Measurements from ENCODE around the gene PLSCR3. TPM values are rescaled to one million over a fixed set of nuclear protein-coding genes. Genes with fewer than 3 reads are reported as not detected.

Gene PLSCR3
- total and polyA plus RNA-seq, 4 donors, result 20.5 to 70.8 (median 42.1) TPM

DNA sequence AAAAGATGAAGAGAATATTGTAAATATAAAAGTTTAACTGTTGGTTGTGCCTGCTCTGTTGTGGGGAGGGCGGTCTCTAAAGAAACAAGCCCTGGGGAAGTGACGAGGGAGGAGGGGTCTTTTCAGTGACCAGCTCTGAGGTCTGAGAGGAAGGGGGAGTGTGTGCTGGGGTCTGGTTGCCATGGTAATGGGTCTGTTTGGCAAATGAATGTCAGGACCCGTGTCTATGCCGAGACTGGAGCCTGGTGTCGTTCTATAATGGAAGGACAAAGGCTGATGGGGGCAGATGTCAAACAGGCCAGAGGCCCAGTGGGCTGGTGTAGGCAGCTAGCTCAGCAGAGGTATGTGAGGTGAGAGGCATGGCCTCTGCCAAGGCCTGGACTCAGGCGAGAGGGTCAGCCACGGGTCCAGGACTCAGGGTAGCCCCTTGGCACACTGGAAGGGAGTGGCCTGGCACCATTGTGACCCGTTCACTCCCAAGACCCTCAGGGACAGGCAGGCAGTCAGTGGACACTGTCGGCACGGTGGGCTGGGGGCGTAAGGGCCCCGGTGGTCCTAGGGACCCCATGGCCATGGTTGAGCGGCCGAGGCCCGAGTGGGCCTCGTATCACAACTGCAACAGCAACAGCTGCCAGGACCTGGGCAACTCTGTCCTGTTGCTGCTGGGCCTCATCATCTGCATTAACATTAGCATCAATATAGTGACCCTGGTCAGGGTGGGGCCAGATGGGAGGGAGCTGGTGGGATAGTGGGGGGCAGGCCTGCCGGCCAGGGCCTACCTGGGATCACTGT is 25.7 kb upstream of the PLSCR3 start, which contains the start of gene SPEM1:
Gene SPEM1, plus strand, starts transcription at position 506 of the 792 bp plus-strand sequence. Its CDS starts 61 bp downstream, at position 567.
- H3K36me3 ChIP-seq (ENCODE audit: control insufficient read depth in 1 of 2, insufficient read depth in 2 of 2, low read length in 1 of 2), result no peaks in the 10 kb centered on the region
- no peaks in the 10 kb centered on the region for H3K27me3 ChIP-seq (ENCODE audit: control insufficient read depth in 1 of 2, insufficient read depth in 2 of 2, low read length in 1 of 2)
- intact Hi-C loops (cut with DNase I), result no loop called here
- ATAC-seq (ENCODE audit: low FRiP score) (no peak), DNase-seq (no peak)
- H3K4me1 ChIP-seq (ENCODE audit: control insufficient read depth in 1 of 2, insufficient read depth in 2 of 2, low read length in 2 of 2), result no peaks in the 10 kb centered on the region
- 78% methylated on average over 17 of the region's 17 CpGs for WGBS, 2 donors
- no peak within 1 kb of the TSS for H3K4me3 ChIP-seq (ENCODE audit: low read length in 2 of 2)
- H3K27ac ChIP-seq (ENCODE audit: low read depth in 1 of 2, low read length in 2 of 2), result no peak within 1 kb of the TSS
- no peaks in the 10 kb centered on the region for H3K9me3 ChIP-seq (ENCODE audit: control insufficient read depth, low read length)

DNA sequence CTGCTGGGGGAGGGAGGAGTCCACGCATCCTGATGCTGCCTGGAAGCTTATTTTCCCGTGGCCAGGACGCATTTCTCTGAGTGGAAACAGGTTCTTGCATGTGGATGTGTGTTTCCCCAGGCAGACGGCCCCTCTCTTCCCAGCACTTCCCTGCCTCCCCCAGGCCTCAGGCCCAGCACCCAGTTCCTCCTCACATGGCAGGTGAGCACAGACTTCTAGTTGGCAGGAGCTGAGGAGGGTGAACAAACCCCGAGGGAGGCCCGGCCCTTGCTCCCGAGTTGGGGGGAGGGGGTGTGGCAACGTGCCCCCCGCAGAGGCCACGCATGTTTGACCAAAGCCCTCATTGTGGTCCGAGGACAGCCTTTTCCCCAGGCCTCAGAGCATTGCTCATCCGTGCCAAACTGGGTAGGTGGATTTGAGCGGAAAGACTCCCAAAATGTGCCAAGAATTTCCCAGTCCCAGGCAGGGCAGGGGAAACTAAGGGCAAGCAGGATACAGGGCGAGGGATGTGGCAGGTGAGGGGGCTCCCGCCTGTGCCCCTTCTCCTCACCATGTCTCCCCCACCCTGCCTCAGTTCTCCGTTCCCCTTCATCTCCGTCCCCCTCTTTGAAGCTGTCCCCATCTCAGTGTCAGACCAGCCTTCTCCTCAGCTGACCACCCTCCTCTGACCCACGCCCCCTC is 24.3 kb upstream of the PLSCR3 start:
- 71 to 74% methylated on average over 18 of the region's 18 CpGs for WGBS, 2 donors
- intact Hi-C loops (cut with DNase I), result no loop called here
- Histone ChIP-seq H3K9me3 (ENCODE audit: control insufficient read depth, low read length) (no peaks in the 10 kb centered on the region), H3K4me1 (ENCODE audit: control insufficient read depth in 1 of 2, insufficient read depth in 2 of 2, low read length in 2 of 2) (no peaks in the 10 kb centered on the region), H3K27ac (ENCODE audit: low read depth in 1 of 2, low read length in 2 of 2) (no peak overlapping the region), H3K36me3 (ENCODE audit: control insufficient read depth in 1 of 2, insufficient read depth in 2 of 2, low read length in 1 of 2) (no peaks in the 10 kb centered on the region), H3K4me3 (ENCODE audit: low read length in 2 of 2) (no peak overlapping the region), H3K27me3 (ENCODE audit: control insufficient read depth in 1 of 2, insufficient read depth in 2 of 2, low read length in 1 of 2) (no peaks in the 10 kb centered on the region)
- ATAC-seq (ENCODE audit: low FRiP score) (no peak), DNase-seq (no peak)

GRCh38 chr17:7417056-7417655 is 22.8 kb upstream of the PLSCR3 start:
- no peak overlapping the region for H3K4me3 ChIP-seq (ENCODE audit: low read length in 2 of 2)
- no peaks in the 10 kb centered on the region for H3K27me3 ChIP-seq (ENCODE audit: control insufficient read depth in 1 of 2, insufficient read depth in 2 of 2, low read length in 1 of 2)
- no peaks in the 10 kb centered on the region for H3K36me3 ChIP-seq (ENCODE audit: control insufficient read depth in 1 of 2, insufficient read depth in 2 of 2, low read length in 1 of 2)
- H3K4me1 ChIP-seq (ENCODE audit: control insufficient read depth in 1 of 2, insufficient read depth in 2 of 2, low read length in 2 of 2), result no peaks in the 10 kb centered on the region
- no peak overlapping the region for H3K27ac ChIP-seq (ENCODE audit: low read depth in 1 of 2, low read length in 2 of 2)
- no peaks in the 10 kb centered on the region for H3K9me3 ChIP-seq (ENCODE audit: control insufficient read depth, low read length)
- intact Hi-C loops (cut with DNase I), result no loop called here
- ATAC-seq (ENCODE audit: low FRiP score) (no peak), DNase-seq (no peak)
- 95 to 96% methylated on average over 51 to 54 of the region's 54 CpGs for WGBS, 2 donors

DNA sequence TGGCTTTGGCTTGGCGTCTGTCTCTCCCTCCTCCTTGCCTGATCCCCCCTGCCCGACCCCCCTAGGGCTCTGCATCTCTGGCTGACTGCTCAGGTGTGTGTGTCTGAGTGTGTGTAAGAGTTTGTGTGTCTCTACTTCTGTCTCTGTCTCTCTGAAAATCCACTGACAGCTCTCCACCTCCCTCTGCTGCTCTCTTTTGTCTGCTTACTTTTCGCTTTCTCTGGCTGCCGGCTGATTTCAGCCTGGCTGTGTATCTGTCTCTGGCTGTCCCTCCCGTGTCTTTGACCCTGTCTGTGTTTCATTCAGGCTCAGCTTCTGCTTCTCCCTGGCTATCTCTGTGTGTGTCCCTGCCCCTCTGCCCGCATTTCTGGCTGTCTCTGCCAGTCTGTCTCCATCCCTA is 22.0 kb upstream of the PLSCR3 start:
- H3K4me1 ChIP-seq (ENCODE audit: control insufficient read depth in 1 of 2, insufficient read depth in 2 of 2, low read length in 2 of 2), result no peaks in the 10 kb centered on the region
- no peaks in the 10 kb centered on the region for H3K9me3 ChIP-seq (ENCODE audit: control insufficient read depth, low read length)
- H3K27ac ChIP-seq (ENCODE audit: low read depth in 1 of 2, low read length in 2 of 2), result no peak overlapping the region
- 81% methylated on average over 6 of the region's 6 CpGs for WGBS, 2 donors
- H3K36me3 ChIP-seq (ENCODE audit: control insufficient read depth in 1 of 2, insufficient read depth in 2 of 2, low read length in 1 of 2), result no peaks in the 10 kb centered on the region
- intact Hi-C loops (cut with DNase I), result no loop called here
- no peaks in the 10 kb centered on the region for H3K27me3 ChIP-seq (ENCODE audit: control insufficient read depth in 1 of 2, insufficient read depth in 2 of 2, low read length in 1 of 2)
- ATAC-seq (ENCODE audit: low FRiP score), result no peak
- DNase-seq, result no peak
- H3K4me3 ChIP-seq (ENCODE audit: low read length in 2 of 2), result no peak overlapping the region

DNA sequence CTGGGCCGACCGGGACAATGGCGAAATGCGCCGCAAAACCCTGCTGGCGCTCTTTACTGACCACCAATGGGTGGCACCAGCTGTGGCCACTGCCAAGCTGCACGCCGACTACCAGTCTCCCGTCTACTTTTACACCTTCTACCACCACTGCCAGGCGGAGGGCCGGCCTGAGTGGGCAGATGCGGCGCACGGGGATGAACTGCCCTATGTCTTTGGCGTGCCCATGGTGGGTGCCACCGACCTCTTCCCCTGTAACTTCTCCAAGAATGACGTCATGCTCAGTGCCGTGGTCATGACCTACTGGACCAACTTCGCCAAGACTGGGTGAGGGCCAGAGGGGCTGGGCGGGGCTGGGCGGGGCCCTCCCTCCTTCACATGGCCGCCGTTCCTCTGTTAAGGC is 21.5 kb upstream of the PLSCR3 start:
- DNase-seq (no peak), ATAC-seq (ENCODE audit: low FRiP score) (no peak)
- intact Hi-C loops (cut with DNase I), result no loop called here
- Histone ChIP-seq H3K36me3 (ENCODE audit: control insufficient read depth in 1 of 2, insufficient read depth in 2 of 2, low read length in 1 of 2) (no peaks in the 10 kb centered on the region), H3K4me1 (ENCODE audit: control insufficient read depth in 1 of 2, insufficient read depth in 2 of 2, low read length in 2 of 2) (no peaks in the 10 kb centered on the region), H3K9me3 (ENCODE audit: control insufficient read depth, low read length) (no peaks in the 10 kb centered on the region), H3K27me3 (ENCODE audit: control insufficient read depth in 1 of 2, insufficient read depth in 2 of 2, low read length in 1 of 2) (no peaks in the 10 kb centered on the region), H3K4me3 (ENCODE audit: low read length in 2 of 2) (no peak overlapping the region), H3K27ac (ENCODE audit: low read depth in 1 of 2, low read length in 2 of 2) (no peak overlapping the region)
- WGBS, 2 donors, result 90 to 95% methylated on average over 23 of the region's 23 CpGs

GRCh38 chr17:7414837-7415236 is 20.5 kb upstream of the PLSCR3 start:
- H3K27me3 ChIP-seq (ENCODE audit: control insufficient read depth in 1 of 2, insufficient read depth in 2 of 2, low read length in 1 of 2), result no peaks in the 10 kb centered on the region
- H3K9me3 ChIP-seq (ENCODE audit: control insufficient read depth, low read length), result no peaks in the 10 kb centered on the region
- H3K36me3 ChIP-seq (ENCODE audit: control insufficient read depth in 1 of 2, insufficient read depth in 2 of 2, low read length in 1 of 2), result no peaks in the 10 kb centered on the region
- WGBS, 2 donors, result 85 to 88% methylated on average over 14 of the region's 14 CpGs
- no peak for ATAC-seq (ENCODE audit: low FRiP score)
- H3K4me1 ChIP-seq (ENCODE audit: control insufficient read depth in 1 of 2, insufficient read depth in 2 of 2, low read length in 2 of 2), result no peaks in the 10 kb centered on the region
- H3K4me3 ChIP-seq (ENCODE audit: low read length in 2 of 2), result no peak overlapping the region
- no peak for DNase-seq
- intact Hi-C loops (cut with DNase I), result no loop called here
- H3K27ac ChIP-seq (ENCODE audit: low read depth in 1 of 2, low read length in 2 of 2), result no peak overlapping the region

DNA sequence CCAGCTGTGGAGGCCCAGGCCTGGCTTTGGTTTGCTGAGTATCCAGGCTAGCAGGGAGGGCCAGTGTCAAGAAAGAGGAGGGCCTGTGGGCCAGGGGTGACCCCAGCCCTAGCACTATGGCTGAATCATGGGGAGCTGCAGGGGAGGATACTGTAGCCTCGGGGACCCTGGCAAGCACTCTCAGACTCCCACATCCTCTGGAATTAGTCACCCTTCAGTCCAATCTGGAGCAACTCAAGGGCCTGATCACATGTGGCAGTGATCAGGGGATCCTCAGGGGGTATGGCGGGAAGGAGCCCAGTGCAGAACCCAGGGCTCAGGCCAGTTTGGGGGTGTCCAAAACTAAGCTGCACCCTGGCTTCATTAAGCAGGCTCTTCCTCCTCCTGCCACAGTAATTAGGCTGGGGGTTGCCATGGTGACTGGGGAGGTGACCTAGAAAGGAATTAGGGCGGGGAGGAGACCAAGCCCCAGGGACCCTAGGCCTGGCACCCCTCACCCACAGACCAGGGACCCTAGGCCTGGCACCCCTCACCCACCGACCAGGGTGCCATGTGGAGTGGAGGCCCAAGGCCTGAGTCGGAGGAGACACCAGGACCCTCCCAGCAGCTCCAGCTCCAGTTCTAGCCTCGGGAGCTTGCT is 19.1 kb upstream of the PLSCR3 start:
- no peaks in the 10 kb centered on the region for H3K4me1 ChIP-seq (ENCODE audit: control insufficient read depth in 1 of 2, insufficient read depth in 2 of 2, low read length in 2 of 2)
- intact Hi-C loops (cut with DNase I), result no loop called here
- no peak for DNase-seq
- H3K27ac ChIP-seq (ENCODE audit: low read depth in 1 of 2, low read length in 2 of 2), result no peak overlapping the region
- no peak overlapping the region for H3K4me3 ChIP-seq (ENCODE audit: low read length in 2 of 2)
- no peak for ATAC-seq (ENCODE audit: low FRiP score)
- H3K36me3 ChIP-seq (ENCODE audit: control insufficient read depth in 1 of 2, insufficient read depth in 2 of 2, low read length in 1 of 2), result no peaks in the 10 kb centered on the region
- WGBS, 2 donors, result 85 to 90% methylated on average over 6 of the region's 6 CpGs
- H3K9me3 ChIP-seq (ENCODE audit: control insufficient read depth, low read length), result no peaks in the 10 kb centered on the region
- H3K27me3 ChIP-seq (ENCODE audit: control insufficient read depth in 1 of 2, insufficient read depth in 2 of 2, low read length in 1 of 2), result no peaks in the 10 kb centered on the region

DNA sequence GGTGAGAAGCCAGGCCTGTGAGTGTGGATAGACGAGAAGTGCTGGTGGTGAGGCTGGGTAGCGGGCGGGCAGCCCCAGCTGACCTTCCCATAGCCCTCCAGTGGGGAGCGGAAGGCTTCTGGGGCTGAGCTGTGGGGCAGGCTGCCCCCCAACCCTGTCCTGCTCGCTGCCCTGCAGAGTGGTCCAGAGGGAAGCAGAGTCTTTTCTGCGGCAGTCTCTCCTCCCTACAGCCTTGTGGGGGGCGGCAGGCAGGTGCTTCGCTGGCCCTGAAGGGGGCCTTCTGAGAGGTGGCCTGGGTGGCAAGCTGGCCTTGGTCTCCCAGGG is 17.1 kb upstream of the PLSCR3 start:
- DNase-seq, result no peak
- H3K36me3 ChIP-seq (ENCODE audit: control insufficient read depth in 1 of 2, insufficient read depth in 2 of 2, low read length in 1 of 2), result no peaks in the 10 kb centered on the region
- intact Hi-C loops (cut with DNase I), result no loop called here
- no peak overlapping the region for H3K4me3 ChIP-seq (ENCODE audit: low read length in 2 of 2)
- H3K4me1 ChIP-seq (ENCODE audit: control insufficient read depth in 1 of 2, insufficient read depth in 2 of 2, low read length in 2 of 2), result no peaks in the 10 kb centered on the region
- H3K27ac ChIP-seq (ENCODE audit: low read depth in 1 of 2, low read length in 2 of 2), result no peak overlapping the region
- H3K9me3 ChIP-seq (ENCODE audit: control insufficient read depth, low read length), result no peaks in the 10 kb centered on the region
- WGBS, 2 donors, result 87 to 93% methylated on average over 5 to 8 of the region's 8 CpGs
- ATAC-seq (ENCODE audit: low FRiP score), result no peak
- H3K27me3 ChIP-seq (ENCODE audit: control insufficient read depth in 1 of 2, insufficient read depth in 2 of 2, low read length in 1 of 2), result no peaks in the 10 kb centered on the region

Measured in aorta (tissue), 5 donors.